BE2C (cell line): ENCODE results near the gene POMT2.

Source experiments
- DNase-seq: peaks from one replicate; pipeline ENCODE4 v3.0.0-alpha.2; 2020
- H3K27me3 ChIP-seq: fragments of 250-450 bp; sonication (Bioruptor Pico); 2 replicates; pipeline ENCODE4 v1.5.1; 2020; ENCODE audit warnings: mild to moderate bottlenecking
- H3K36me3 ChIP-seq: fragments of 250-450 bp; sonication (Bioruptor Pico); 2 replicates; pipeline ENCODE4 v1.5.1; 2020; ENCODE audit warnings: mild to moderate bottlenecking
- H3K4me1 ChIP-seq: fragments of 250-450 bp; sonication (Bioruptor Pico); 2 replicates; pipeline ENCODE4 v1.5.1; 2020
- H3K4me3 ChIP-seq: 2 replicates; pipeline ENCODE4 v1.5.1; 2011; ENCODE audit warnings: low read depth, low read length
- H3K9me3 ChIP-seq: fragments of 250-450 bp; sonication (Bioruptor Pico); 2 replicates; pipeline ENCODE4 v1.5.1; 2020
- TF ChIP-seq, protein P1 (sequence below): IDR thresholded peaks from 2 replicates; pipeline ENCODE4 v1.5.1; 2012; ENCODE audit warnings: mild to moderate bottlenecking, low read depth, low read length

The POMT2 gene

GRCh38 chr14:77273796-77274195 lies 46.9 kb downstream of the POMT2 start:
- H3K27me3 ChIP-seq, result peaks cover 26% of the 10 kb centered on the region
- TF ChIP-seq, protein P1, sequence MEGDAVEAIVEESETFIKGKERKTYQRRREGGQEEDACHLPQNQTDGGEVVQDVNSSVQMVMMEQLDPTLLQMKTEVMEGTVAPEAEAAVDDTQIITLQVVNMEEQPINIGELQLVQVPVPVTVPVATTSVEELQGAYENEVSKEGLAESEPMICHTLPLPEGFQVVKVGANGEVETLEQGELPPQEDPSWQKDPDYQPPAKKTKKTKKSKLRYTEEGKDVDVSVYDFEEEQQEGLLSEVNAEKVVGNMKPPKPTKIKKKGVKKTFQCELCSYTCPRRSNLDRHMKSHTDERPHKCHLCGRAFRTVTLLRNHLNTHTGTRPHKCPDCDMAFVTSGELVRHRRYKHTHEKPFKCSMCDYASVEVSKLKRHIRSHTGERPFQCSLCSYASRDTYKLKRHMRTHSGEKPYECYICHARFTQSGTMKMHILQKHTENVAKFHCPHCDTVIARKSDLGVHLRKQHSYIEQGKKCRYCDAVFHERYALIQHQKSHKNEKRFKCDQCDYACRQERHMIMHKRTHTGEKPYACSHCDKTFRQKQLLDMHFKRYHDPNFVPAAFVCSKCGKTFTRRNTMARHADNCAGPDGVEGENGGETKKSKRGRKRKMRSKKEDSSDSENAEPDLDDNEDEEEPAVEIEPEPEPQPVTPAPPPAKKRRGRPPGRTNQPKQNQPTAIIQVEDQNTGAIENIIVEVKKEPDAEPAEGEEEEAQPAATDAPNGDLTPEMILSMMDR, result no peak
- no peak for DNase-seq
- H3K4me3 ChIP-seq, result no peak overlapping the region
- no peaks in the 10 kb centered on the region; the same call in 1 of the 2 replicates for H3K4me1 ChIP-seq
- H3K36me3 ChIP-seq, result peaks cover under 1% of the 10 kb centered on the region; the same call in 1 of the 2 replicates
- H3K9me3 ChIP-seq, result no peaks in the 10 kb centered on the region

DNA sequence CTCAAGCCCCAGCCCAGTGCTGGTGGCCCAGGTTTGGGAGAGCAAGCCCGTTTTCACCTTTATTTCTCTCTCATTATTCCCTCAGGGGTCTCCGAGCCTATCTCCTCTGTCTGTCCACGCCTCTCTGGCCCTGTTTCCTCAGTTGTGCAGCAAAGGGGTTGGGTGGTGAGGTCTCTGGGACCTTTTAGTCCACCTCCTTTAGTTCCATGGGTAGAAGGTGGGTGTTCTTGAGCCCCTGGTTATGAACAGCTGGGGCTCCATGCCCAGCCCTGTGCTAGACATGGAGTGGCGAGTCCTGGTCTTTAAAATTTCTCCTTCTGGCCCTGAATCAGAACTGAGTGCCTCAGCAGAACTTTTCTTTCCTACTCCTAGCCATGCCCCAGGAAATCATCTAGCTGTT lies 48.4 kb downstream of the POMT2 start:
- Histone ChIP-seq H3K27me3 (peaks cover 33% of the 10 kb centered on the region), H3K4me1 (no peaks in the 10 kb centered on the region; the same call in 1 of the 2 replicates), H3K36me3 (no peaks in the 10 kb centered on the region), H3K4me3 (no peak overlapping the region), H3K9me3 (no peaks in the 10 kb centered on the region; the same call in 1 of the 2 replicates)
- TF ChIP-seq, protein P1, result no peak
- DNase-seq, result no peak

- peaks cover 33% of the 10 kb centered on the region for H3K27me3 ChIP-seq
- DNase-seq, result no peak
- H3K36me3 ChIP-seq, result no peaks in the 10 kb centered on the region
- H3K9me3 ChIP-seq, result no peaks in the 10 kb centered on the region; the same call in 1 of the 2 replicates
- TF ChIP-seq, protein P1, result no peak
- H3K4me3 ChIP-seq, result no peak within 1 kb of the TSS
- H3K4me1 ChIP-seq, result no peaks in the 10 kb centered on the region; the same call in 1 of the 2 replicates
Observed at GRCh38 chr14:77271113-77271710, 49.5 kb downstream of the POMT2 start, which contains the start of gene NGB. TSS of gene NGB (minus strand) at chr14:77271206. CDS start at chr14:77270937, 269 bp downstream.

DNA sequence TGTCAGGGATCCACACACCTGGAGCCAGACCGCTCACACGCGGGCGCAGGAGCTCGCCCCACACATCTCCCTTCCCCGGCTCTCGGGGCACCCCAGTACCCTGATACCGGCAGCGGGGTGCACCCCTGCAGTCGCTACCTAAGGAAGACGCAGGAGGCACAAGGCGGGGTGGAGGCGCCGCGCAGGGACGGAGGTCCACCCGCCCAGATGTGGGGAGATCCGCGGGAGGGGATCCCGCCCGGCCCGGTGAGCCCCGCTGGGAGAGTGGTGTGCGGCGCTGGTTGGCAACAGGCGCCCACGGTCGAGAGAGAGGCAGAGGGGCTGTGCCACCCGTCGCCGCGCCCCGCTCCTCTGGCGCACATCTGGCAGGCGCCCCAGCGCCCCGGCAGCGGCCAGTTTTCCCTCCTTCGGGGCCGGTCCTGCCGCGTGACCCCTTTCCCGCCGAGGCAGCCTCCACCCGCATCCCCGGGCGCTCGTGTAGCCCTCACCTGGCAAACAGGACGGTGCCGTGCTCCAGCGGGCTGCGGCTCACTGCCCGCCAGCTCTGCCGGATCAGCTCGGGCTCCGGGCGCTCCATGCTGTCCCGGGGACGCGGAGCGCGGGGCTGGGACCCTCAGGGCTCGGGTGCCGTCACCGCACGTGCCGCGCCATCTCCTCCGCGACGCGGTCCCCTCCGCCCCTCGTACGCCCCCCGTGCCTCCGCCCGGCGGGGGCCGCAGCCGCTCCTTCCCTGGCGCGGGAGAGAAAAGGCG lies 50.1 kb downstream of the POMT2 start:
- no peak for DNase-seq
- no peak overlapping the region for H3K4me3 ChIP-seq

DNA sequence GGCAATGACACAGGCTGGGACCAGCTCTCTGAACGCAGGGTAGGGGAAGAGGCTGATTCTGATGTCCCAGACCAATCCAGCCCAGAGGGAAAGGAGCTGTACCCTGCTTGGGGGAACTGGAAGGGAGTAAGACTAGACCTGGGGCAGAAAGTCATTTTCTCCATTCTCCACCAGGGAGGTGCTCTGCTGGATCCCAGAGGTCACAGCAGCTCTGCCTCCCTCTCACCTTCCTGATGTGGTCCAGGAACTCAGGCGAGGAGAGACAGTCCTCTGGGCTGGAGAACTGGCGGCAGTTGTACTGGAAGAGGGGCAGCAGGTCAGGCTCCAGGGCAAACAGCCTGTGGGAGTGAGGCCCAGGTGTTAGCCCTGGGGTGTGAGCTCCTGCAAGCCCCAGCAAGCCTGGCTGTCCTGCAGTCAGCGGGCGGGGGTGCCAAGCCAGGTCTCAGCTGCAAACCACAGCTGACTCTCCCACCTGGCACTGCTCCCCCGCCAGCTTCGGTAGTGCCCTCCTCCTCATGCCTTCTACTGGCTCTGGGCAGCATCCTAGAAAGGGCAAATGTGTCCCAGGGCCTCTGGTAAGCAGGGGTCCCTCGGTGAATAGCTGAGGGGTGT lies 51.6 kb downstream of the POMT2 start:
- DNase-seq, result no peak
- Histone ChIP-seq H3K27me3 (peaks cover 33% of the 10 kb centered on the region), H3K4me3 (no peak overlapping the region), H3K36me3 (no peaks in the 10 kb centered on the region), H3K9me3 (no peaks in the 10 kb centered on the region; the same call in 1 of the 2 replicates), H3K4me1 (no peaks in the 10 kb centered on the region)
- TF ChIP-seq, protein P1, result no peak

More for the DNA sequence above, 50.1 kb downstream of the POMT2 start:
- Histone ChIP-seq H3K4me1 (no peaks in the 10 kb centered on the region; the same call in 1 of the 2 replicates), H3K9me3 (no peaks in the 10 kb centered on the region; the same call in 1 of the 2 replicates), H3K27me3 (peaks cover 33% of the 10 kb centered on the region), H3K36me3 (no peaks in the 10 kb centered on the region)
- TF ChIP-seq, protein P1, result no peak
